ENCODE measurements around the gene RNLS.

- TF ChIP-seq, protein P1, sequence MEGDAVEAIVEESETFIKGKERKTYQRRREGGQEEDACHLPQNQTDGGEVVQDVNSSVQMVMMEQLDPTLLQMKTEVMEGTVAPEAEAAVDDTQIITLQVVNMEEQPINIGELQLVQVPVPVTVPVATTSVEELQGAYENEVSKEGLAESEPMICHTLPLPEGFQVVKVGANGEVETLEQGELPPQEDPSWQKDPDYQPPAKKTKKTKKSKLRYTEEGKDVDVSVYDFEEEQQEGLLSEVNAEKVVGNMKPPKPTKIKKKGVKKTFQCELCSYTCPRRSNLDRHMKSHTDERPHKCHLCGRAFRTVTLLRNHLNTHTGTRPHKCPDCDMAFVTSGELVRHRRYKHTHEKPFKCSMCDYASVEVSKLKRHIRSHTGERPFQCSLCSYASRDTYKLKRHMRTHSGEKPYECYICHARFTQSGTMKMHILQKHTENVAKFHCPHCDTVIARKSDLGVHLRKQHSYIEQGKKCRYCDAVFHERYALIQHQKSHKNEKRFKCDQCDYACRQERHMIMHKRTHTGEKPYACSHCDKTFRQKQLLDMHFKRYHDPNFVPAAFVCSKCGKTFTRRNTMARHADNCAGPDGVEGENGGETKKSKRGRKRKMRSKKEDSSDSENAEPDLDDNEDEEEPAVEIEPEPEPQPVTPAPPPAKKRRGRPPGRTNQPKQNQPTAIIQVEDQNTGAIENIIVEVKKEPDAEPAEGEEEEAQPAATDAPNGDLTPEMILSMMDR (conservative IDR thresholded peaks at IDR 0.05; ENCODE audit: low read length), result no peak
- TF ChIP-seq EZH2phosphoT487 (IDR thresholded peaks at IDR 0.05; ENCODE audit: borderline replicate concordance, low read depth, low read length), result no peak
Measured at GRCh38 chr10:88583584-88583957, 453 bp upstream of the RNLS start.

All from OCI-LY7 (cell line).